Iris pigment epithelial cell (primary cell): Measurements from ENCODE around the gene SGCG.
"Not testable (repeated sequence)": the region's sequence is repeated elsewhere in the genome, so short reads cannot be mapped to it uniquely, and the experiment has no call there.

Experiments
- DNase-seq: peaks from one replicate; pipeline ENCODE4 v3.0.0-alpha.2; 2011; ENCODE audit warnings: low read depth

SGCG gene

DNA sequence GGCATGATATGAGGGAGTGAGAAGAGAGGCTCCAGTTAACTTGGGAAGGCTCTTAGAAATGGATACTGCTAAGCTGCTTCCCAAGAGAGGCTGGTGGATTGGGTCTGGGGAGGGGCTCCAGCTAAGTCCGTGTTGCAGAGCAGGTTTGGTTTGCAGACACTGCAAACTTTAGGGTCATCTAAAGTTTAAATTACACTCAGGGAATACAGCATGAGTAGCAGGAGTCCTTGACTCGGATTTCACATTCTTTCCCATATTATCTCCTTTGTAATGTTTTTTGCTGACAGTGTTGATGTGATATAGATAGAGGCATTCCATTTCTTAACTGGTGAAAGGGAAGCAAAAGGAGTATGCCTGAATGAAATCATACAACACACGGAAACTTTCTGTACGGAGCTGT is 31.9 kb downstream of the SGCG start:
- DNase-seq: peak; percentile 31

DNA sequence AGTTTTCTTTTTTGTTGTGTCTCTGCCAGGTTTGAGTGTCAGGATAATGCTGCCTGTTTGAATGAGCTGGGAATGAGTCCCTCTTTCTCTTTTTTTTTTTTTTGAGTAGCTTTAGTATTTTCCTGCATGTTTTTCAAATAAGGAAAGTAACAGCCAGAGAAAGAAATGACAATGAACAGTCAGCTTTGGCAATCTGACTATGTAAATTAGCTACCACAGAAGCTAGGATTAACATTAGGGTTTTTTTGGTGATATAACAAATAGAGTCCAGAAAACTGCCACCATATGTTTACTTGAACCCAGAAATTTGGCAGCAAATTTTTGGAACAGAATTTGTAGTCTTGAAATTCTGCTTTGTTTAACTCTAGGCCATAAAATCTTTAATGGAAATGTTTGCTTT is 50.5 kb downstream of the SGCG start:
- DNase-seq: no peak

DNA sequence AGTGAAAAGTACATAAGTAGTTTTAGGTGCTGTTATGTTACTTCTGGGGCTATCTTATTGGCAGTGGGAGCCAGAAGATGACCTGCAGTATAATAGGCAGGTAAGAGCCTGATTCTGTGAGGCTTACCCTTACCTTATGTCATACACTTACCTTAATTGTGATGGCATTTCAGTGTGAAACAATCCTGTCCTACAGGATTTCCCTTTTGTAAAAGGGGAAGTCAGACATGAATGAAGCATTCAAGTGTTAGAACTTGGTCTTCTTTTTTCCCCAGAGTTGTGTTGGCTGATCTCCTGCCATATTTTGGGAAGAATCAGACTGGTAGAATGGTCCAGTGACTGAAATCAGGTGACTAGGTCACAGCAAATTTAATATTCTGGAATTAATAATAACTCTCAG is 55.2 kb downstream of the SGCG start:
- DNase-seq: no peak

DNA sequence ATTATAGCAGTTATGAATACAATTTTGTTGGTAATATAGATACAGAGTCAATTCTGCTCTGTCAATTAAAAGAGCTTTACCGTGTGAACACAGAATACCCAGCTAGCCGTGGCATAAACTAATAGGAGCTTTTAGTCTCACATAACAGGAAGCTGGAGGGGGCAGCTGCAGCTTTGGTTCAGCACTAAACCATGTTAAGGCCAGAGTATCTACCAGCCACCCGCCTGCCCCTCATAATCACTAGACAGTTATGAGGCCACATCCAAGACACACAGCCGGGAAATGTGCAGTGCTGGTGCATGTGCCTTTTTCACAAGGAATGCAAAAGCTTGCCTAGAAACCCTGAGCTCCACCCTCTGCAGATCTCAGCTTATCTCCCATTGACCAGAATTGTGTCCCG is 62.3 kb downstream of the SGCG start:
- no peak for DNase-seq

DNA sequence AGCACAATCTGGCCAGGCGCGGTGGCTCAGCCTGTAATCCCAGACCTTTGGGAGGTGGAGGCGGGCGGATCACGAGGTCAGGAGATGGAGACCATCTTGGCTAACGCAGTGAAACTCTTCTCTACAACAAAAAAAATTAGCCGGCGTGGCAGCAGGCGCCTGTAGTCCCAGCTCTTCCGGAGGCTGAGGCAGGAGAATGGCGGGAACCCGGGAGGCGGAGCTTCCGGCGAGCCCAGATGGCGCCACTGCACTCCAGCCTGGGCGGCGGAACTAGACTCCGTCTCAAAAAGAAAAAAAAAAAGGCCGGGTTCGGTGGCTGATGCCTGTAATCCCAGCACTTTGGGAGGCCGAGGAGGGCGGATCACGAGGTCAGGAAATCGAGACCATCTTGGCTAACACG is 67.6 kb downstream of the SGCG start:
- DNase-seq: not testable (repeated sequence)

DNA sequence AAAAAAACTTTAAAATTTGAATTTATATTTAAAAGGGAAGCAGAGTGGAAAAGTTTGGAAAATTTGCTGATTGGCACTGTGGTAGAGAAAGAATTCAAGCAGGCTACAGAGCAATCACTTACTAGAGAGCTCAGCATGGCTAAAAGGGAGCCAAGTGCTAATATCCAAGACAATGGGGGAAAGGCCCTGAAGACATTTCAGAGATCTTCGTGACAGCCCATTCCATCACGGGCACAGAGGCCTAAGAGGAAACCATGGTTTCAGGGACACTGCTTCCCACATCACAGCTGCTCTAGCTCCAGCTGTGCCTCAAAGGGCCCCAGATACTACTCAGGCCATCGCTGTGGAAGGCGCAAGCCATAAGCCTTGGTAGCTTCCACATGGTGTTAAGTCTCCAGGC is 73.7 kb downstream of the SGCG start:
- DNase-seq: no peak

DNA sequence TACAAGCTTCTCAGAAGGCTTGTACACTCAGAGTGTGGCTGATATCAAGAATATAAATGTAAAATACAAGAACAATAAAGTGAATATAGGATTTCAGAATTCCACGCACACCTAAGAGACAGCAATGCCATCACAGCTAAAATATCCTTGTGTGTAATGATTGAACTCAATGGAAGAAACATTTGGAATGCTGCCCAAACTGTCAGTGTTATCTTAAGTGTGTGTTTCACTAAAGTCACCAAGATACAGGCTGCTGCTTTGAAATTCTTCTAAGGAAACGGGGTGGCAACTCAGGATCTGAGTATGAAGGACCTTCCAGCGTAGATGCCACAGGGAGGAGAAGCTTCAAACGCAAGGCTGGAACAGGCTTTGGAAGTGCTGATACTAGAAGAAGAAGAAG is 86.8 kb downstream of the SGCG start:
- no peak for DNase-seq

DNA sequence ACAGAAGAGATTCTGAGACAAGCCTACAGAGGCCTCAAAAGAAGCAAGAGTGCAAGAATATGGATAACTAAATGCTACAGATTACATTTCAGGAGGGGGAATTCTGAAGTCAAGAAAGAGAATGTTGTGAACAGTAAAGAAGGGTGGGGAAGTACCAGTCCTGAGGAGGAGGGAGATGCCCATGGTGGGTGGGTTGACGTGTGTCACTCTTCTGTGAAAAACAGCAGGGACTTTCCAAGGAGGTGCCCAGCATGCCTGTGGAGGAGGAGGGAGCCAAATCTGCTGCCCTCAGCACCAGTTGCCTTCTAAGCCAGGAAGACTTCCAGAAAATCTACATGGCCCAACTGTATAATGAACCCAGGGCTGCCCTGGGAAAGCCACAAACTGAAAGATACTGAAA is 87.7 kb downstream of the SGCG start:
- DNase-seq: no peak

DNA sequence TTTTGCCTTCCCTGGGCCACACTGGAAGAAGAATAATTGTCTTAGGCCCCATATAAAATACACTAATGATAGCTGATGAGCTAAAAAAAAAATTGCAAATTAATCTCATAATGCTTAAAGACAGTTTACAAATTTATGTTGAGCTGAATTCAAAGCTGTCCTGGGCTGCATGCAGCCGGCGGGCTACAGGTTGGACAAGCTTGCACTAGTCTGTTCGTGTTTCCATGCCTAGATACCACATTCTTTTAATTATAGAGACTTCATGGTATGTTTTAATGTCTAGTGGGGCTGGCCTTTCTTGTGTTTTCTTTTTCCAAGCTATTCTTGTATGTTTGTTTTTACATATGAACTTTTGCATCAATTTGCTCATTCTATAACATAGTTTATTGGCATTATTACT is 90.6 kb downstream of the SGCG start:
- no peak for DNase-seq

DNA sequence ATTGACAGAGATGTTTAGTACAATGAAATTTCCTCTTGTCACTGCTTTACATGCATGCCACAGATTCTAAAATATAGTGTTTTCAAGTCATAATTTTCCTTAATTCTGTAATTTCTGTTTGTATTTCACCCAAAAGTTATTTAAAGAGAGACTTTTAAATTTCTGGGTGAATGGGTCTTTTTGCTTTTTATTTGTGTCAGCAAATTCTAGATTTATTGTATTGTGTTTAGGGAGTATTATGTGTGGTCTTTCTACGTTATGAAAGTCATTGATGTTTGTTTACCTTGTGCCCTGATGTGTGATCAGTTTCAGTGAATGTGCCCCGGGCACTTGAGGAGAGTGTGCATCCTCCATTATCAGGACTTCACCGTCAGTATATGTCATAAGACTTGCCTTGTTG is 92.7 kb downstream of the SGCG start:
- no peak for DNase-seq

DNA sequence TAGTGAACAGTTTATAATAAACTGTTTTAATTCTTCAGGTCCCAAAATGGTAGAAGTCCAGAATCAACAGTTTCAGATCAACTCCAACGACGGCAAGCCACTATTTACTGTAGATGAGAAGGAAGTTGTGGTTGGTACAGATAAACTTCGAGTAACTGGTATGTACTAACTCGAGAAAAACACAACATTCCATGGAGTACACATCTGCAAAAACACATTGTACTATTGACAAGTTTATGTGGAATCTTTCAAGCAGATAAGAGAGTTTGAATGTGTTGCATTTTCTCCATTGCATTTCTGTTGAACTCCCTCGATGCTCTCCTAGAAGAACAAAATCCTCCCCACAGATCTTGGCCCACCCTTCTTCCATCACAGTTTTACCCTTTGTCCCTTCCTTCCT is 98.5 kb downstream of the SGCG start:
- DNase-seq: peak; percentile 42

DNA sequence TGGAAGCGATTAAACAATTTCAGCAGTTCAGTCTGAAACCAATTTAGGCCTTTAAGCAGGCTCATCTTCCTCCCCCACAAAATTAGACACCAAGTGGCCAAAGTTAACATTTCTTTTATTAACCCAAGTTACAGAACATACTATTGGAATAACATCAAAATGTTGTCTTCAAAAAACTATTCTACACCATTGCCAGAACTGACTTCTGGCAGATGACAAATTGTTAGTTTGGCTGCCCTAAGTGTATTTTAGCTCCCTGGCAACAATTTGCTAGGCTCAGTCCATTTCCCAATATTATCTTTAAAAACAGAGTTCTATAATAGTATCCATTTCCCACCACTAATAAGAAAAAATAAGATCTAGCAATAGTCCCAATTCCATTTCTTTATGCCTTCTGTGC is 107.8 kb downstream of the SGCG start:
- no peak for DNase-seq

DNA sequence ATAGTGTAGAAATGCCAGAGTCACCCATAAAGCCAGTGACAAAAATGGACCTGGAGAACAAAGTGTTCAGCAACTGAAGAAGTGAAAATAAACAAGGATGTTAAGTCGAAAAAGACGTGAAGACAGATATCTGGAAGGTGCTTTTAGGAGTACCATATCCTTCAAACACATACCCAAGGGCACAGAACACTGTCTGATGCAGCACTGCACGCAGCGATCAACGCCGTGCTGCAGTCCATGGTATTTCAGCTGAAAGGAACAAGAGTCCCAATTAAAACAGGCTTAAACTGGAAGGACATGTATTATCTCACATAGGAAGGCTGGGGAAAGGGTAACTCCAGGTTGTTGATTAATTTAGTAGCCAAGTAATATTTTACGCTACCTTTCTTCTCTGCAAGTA is 108.2 kb downstream of the SGCG start:
- DNase-seq: no peak

DNA sequence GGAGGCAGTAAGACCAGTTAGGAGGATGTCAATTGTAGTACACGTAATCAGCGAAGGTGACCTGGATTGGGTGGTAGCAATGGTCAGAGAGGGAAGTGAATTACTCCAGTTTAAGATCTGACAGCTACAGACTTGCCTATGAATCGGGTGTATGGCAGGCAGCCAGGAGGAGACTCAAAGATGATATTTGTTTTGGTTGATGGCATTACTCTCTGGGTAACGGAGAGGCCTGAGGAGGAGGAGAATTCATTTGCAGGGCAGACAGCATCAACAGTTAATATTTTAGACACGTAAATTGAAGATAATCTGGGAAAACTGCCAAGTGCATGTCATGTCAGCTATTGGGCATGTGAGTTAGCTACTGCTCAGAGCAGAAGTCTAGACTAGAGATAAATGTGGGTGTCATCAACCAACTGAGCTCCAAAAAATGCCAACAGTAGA is 109.2 kb downstream of the SGCG start:
- DNase-seq: peak; percentile 80

DNA sequence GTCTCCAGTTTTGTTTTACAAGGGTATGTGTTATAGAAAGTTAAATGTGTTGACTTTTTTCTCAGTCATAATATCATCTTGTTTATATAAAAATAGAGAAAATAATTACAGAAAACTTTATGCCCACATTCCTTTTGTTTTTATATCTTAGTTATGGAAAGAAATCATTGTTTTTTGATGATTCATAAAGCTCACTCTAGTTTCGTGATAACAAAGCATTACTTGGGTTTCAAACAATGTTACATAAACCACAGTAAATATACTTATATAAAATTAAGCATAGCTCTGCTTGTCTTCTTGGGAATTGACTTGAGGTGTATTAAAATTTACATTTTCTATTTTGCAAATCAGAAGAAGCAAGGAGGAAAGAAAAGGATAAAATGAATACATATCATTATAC is 111.8 kb downstream of the SGCG start:
- DNase-seq: peak; percentile 8

DNA sequence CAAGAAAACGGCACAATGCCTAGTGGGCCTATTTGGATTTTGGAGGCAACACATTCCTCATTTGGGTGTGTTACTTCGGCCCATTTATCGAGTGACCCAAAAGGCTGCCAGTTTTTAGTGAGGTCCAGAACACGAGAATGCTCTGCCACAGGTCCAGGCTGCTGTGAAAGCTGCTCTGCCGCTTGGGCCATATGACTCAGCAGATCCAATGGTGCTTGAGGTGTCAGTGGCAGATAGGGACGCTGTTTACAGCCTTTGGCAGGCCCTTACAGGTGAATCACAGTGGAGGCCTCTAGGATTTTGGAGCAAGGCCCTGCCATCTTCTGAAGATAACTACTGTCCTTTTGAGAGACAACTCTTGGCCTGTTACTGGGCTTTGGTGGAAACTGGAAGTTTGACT is 134.1 kb downstream of the SGCG start:
- not testable (repeated sequence) for DNase-seq

DNA sequence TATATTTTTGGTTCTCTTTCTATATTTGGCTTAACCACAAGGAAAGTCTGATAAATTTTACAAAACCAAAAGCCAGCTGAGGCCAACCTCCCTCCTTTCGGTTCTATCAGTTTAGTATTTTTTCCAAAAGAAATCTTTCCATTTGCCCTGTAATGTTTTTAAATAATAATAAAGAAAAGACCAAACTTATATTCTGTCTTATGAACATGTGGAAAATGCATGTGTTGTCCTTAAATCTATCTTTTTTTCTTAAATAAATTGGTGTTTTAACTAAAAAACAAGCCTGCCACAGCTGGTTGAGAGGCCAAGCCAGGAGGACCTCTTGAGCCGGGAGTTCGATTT is 139.1 kb downstream of the SGCG start:
- DNase-seq: no peak

DNA sequence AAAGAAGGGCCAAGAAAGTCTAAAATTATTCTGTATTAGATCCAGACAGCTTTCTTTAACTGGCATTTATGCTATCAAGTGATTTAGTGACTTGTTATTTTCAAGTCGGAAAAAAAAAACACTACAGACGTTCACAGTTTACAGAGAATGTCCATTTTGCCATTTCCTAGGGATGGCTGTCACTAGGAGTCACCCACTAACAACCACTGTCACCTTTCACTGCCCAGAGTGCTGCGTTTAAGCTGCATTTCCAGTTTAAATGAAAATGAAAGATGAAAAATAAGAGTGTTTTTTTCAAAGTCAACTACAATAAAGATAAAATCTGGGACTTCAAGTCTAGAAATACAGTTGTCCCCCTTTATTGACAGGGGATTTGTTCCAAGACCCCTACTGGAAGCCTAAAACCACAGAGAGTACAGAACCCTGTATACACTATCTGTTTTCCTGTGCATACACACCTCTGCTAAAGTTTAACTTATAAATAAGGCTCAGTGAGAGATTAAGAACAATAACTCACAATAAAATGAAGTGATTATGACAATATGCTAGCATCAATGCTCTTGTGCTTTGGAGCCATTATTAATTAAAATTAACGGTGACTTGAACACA is 140.3 kb downstream of the SGCG start:
- no peak for DNase-seq

DNA sequence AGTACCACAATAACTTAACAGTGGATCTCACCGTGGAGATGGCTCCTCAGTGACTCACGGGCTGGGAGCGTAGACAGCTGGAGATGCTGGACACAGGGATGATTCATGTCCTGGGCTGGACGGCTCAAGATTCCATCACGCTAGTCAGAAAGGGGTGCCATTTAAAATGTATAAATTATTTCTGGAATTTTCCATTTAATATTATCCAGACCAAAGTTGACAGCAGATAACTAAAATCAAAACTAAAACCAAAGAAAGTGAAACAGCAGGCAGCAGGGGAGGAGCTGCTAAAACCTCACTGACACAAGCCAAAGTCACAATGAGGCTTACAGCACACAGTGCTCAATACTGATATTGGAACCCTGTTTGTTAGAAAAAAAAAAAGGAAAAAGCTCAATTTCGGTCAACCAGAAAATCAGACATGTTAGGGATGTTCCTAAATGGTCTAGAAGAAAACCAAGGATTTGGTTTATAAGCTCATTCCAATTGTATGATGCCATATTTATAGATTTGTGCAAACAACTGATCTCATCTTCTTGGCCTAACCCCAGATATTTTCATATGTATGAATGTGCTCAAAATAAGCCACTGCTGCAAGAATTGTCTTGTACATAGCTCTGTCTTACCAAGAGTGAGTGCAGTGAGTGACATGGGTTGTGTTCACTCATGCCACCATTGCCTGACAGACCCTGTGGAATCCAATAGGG is 140.9 kb downstream of the SGCG start:
- DNase-seq: peak; percentile 98

DNA sequence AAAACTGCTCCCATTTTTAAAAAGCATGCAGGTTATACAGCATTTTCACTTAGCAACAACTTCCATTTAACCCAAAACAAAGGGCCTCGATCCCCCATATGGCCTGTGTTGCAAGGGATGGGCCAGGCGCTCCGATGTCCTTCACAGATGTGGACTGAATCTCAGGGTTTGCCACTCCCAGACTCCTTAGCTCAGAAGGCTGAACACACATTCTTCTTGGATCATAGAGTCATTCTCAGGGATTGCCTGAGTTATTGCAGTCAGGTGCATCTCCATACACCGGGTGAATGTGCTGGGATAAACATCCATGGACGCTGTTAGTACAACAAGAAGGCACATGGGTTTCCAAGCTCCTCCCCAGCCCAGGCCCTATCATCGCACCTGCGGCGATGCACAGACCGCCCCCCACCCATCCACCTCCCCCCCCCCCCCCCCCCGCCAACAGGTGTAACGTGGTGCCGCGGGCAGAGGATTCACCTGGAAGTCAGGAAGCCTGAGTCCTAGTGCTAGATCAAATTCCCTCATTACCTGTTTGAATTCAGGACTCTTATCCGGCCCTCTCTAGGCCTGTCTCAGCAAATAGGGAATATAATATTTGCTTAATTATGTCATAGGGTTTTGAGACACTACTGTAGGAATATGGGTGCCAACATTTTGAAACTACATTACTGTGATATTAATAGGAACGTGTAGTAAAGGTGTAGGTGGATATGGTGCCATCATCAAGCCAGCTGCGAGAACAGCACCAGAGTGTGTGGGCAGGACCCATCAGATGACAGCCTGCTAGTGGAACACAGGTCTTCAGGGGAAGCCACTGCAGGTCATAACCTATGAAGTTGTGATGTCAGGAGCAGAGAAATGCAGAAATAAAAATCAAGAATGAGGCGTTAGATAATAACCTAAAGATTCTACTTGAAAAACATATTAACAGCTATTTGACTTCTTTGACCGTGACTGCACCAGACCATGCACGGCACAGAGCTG is 141.9 kb downstream of the SGCG start:
- peak; percentile 21 for DNase-seq

DNA sequence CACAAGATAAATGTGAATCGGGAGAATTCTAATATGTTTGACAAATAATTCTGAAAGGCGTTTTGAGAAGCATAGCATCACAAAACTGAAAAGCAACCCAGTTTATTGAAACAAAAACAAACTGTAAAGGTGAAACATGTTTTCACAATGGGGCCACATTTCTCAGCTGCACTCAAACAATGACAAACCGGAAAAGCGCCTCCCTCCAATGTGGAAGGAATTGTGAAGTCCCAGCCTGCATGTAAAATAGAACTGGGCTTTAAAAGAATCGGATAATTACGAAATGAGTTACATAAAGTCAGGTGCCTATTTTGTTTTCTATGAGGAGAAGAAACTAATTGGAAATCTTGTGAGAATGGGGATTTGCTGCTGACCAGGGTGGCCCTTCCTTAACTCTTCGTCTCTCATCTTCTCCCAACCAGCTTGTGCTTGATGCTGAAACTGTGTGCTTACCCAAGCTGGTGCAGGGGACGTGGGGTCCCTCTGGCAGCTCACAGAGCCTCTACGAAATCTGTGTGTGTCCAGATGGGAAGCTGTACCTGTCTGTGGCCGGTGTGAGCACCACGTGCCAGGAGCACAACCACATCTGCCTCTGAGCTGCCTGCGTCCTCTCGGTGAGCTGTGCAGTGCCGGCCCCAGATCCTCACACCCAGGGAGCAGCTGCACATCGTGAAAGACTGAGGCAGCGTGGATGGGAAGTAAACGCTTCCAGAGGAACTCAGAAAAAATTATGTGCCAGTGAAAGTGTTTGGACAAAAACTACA is 143.3 kb downstream of the SGCG start:
- peak; percentile 14 for DNase-seq

DNA sequence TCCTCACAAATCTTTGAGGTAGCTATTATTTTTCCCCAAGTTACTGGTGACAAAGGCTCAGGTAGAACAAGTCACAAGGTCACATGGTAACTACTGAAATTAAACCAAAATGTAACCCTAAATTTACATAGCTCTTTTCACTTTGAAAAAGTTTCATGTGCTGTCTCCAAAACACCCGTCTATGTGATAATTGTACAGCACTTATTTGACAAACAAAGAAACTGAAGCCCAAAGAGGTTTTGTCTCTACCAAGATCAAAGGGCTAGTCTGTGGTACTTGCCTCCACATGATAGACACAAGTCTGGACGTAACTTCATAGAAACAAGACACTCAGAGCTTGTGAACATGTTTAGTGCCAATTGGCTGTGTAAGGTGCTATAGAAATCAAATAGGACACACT is 144.4 kb downstream of the SGCG start:
- no peak for DNase-seq
